Upper lobe of left lung (tissue), 4 donors: ENCODE measurements around the gene C12orf75.

Source experiments
- CTCF ChIP-seq, 6 experiments: fragments of 450-650 bp in 4 of 6; fragments of 200-600 bp in 2 of 6; sonication (generic) in 2 of 6; IDR thresholded peaks; one replicate each; pipeline ENCODE4 v1.5.1; 2016 to 2019; ENCODE audit warnings: antibody characterized with exemption in 6 of 6
- EP300 ChIP-seq, 4 donors: sonication (generic); formaldehyde crosslinking; IDR thresholded peaks; one replicate each; pipeline ENCODE4 v1.5.1; 2017; ENCODE audit warnings: antibody characterized with exemption in 4 of 4, control low read depth in 2 of 4
- POLR2A ChIP-seq, 4 donors: fragments of 450-650 bp; IDR thresholded peaks; one replicate each; pipeline ENCODE4 v1.5.1; 2016 to 2017; ENCODE audit warnings: antibody characterized with exemption in 4 of 4, mild to moderate bottlenecking in 2 of 4
- POLR2AphosphoS5 ChIP-seq, 2 donors: sonication (generic); formaldehyde crosslinking; IDR thresholded peaks; one replicate each; pipeline ENCODE4 v1.5.1; 2017; ENCODE audit warnings: antibody characterized with exemption in 2 of 2

GRCh38 chr12:105420046-105420445 lies 89.6 kb downstream of the C12orf75 start:
- TF ChIP-seq POLR2A (IDR thresholded peaks at IDR 0.05) (no peak), EP300 (IDR thresholded peaks at IDR 0.05) (no peak), CTCF (IDR thresholded peaks at IDR 0.05) (no peak), POLR2AphosphoS5 (IDR thresholded peaks at IDR 0.05) (no peak)
